NCI-H2196 treated with DMSO at 0.1 percent for 48 hours (cell line): ENCODE measurements around the gene DISP2.

Experiments
- DNase-seq: peaks from one replicate; lab custom pipeline; 2025; ENCODE audit not compliant: unreplicated experiment; lab: John Stamatoyannopoulos, UW

The DISP2 gene

DNA sequence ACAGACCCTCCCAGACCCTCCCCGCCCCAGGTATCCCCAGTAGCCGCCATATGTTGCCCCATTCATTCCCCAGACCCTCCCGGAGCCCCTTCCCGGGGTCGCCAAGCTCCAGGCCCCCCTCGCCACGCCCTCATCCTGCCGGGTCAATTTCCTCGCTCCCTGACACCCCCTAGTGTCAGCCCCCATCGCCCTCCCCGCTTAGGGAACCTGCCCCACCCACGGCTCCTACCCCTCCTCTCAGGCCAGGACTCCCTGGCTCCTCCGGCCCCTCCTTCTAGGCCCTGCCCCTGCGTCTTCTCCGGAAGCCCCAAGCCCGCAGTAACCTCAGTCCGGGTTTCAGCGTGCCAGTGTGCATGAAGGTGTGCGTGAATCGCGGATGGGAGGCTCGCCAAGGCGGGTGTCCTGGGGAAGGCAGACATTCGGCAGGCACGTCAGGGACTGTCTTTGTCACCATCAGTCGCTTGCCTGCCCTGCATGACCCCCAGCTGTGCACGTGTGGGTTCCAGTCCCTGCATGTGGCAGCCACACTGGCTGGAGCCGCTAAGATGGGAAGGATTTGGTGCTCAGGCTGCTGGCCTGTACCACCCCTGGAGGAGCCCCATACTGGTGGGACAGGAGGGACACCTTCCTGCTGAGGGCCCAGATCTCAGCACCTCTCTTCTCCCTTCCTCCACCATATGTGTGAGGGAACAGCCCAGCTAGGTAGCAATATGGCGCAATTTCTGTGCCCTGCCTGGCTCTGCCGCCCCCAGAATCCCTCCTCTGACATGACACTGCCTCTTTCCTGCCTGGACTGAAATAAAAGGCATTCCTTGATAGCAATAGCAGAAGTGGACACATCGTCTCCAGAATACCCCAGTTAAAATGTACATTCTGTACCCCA, 693 bp downstream of the DISP2 start:
- DNase-seq, result no peak

DNA sequence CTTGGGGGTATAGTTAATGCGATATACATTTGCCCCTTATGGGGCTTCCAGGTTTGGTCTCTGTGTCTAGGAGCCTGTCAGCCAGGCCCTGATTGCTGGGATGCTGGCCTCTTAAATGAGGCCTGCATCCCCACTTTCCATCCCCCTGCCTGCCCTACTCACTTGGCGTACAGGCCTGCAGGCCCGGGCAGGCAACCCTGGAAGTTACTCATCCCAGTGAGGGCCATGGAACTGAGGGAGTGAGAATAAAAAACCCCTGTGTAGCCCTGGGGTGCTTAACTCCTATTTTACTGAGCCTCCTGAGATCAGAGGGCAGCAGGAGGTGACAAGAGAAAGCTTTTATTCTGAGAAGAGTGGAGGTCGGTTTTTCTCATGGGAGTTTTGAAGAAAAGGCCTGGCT, 2.0 kb downstream of the DISP2 start:
- no peak for DNase-seq

DNA sequence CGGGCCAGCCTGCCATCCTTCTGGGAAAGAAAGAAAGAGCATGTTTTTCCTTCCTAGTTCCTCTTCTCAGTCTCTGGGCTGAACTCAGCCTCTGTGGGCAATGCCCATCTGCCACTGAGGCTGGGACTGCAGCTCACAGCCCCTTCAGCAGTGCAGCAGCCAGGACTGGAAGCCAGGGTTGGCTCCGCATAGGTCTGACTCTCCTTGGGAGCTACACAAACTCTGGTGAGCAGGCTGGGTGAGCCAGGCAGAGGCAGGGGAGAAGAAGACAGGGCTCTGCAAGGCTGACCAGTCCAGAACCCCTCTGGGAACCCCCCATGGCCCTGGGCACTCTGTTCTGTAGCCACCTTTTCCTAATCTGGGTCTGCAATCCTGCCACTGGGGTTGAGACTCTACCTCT, 3.6 kb downstream of the DISP2 start:
- DNase-seq, result no peak

DNA sequence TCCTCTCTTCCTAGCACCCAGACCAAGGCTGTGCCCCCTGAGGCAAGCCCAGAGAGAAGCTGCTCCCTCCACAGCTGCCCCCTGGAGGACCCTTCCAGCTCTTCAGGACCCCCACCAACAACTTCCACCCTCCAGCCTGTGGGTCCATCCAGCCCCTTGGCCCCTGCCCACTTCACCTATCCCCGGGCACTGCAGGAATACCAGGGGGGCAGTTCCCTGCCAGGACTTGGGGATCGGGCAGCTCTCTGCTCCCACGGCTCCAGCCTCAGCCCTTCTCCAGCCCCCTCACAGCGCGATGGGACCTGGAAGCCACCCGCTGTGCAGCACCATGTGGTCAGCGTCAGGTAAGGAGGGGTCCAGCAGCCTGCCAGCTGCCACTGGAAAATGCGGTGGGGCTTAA, 5.6 kb downstream of the DISP2 start:
- DNase-seq, result no peak

DNA sequence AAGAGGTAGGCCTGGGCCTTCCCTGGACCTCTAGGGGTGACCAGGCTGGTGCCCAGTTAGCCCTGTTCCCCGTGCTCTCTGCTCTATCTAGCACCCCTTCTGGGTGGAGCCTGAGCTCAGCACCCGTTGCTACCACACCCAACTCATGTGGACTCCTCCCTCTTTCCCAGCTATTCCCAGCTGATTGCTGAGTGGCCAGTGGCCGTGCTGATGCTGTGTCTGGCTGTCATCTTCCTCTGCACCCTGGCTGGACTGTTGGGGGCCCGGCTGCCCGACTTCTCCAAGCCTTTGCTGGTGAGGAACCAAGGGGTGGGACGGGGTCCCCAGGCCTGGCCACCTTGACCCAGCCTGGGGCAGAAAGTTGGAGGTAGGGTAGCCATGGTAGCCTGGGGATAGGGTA, 6.2 kb downstream of the DISP2 start:
- DNase-seq, result no peak

DNA sequence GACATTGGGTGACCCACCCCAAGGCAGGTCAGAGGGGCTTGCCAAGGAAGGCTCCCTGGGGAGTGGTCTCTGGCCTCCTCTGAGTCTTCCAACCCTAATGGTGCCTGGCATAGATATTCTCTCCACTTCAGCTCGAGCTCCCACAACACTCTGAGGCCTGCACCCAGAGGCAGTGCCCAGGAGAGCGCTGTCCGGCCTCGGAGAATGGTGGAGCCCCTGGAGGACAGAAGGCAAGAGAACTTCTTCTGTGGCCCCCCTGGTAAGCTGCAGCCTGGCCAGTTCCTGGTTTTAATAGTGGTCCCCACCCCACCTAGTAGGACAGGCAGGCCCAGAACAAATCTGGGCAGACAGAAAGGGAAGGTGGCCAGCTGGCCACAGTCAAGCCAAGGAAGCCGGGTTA, 7.0 kb downstream of the DISP2 start:
- DNase-seq, result no peak

DNA sequence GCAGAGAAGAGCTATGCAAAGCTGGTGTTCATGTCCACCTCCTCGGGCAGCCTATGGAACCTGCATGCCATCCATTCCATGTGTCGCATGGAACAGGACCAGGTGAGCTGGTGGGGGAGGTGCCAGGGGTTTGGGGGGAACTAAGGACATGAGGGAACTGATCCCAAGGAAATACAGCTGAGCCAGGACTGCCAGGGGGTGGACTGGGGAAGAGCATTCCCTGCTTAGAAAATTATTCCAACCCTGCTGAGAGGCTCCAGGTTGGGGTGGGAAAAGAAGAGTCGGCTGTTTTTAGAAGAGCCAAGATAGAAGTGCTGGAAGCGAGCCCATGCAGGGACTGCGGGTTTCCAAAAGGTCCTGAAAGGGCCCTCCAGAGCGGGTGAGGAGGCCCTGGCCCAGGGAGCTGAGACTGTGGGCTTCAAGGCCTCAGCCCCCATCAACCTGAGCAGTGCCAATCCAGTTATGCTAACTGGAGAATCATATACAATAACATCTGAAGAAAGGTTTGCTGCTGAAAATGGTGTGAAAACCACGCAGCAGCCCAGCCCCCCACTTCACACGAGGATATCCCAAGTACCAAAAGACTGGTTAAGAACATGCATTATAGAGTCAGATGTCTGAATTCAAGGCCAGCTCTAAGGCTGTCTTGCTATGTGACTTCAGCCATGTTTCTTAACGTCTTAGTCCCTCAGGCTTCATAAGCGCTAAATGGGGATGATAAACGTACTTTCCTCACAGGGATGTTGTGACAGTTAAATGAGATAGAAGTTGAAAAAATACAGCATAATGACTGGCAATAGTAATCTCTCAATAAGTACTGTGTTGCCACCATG, 7.8 kb downstream of the DISP2 start:
- no peak for DNase-seq

DNA sequence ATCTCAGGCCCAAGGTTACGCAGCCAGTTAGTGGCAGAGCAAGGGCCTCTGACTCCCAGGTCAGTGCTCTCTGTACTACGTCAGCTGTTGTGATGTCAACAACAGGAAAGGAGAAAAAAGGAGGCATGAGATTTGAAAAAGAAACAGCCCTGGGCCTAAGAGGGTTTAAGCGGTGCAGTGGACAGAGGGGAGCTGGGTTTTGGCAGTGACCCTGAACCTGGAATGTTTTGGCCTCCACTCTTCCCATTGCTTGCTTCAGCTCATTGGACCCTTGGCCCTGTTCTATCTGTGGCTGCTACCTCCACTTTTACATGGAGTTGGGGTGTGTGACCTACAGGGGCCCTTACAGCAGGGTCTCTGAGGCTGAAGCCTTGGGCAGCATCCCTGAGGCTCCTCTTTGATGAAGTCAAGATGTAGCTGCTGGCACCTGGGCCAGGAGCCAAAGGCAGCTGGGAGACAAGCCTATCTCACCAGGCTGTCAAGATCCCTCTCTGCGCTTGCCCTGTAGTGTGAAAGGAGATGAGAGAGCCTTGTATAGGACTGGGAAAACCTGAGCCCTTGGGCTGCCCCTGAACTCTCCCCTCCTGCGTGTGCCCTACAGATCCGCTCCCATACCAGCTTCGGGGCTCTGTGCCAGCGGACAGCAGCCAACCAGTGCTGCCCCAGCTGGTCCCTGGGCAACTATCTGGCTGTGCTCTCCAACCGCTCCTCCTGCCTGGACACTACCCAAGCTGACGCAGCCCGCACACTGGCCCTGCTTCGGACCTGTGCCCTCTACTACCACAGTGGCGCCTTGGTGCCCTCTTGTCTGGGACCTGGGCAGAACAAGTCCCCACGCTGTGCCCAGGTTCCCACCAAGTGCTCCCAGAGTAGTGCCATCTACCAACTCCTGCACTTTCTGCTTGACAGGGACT, 8.7 kb downstream of the DISP2 start:
- DNase-seq, result peak; percentile 39

DNA sequence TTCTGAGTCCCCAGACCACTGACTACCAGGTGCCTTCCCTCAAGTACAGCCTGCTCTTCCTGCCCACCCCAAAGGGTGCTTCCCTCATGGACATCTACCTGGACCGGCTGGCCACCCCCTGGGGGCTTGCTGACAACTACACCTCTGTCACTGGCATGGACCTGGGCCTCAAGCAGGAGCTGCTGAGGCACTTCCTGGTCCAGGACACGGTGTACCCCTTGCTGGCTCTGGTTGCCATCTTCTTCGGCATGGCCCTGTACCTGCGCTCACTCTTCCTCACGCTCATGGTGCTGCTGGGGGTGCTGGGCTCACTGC, 9.3 kb downstream of the DISP2 start:
- DNase-seq, result no peak

DNA sequence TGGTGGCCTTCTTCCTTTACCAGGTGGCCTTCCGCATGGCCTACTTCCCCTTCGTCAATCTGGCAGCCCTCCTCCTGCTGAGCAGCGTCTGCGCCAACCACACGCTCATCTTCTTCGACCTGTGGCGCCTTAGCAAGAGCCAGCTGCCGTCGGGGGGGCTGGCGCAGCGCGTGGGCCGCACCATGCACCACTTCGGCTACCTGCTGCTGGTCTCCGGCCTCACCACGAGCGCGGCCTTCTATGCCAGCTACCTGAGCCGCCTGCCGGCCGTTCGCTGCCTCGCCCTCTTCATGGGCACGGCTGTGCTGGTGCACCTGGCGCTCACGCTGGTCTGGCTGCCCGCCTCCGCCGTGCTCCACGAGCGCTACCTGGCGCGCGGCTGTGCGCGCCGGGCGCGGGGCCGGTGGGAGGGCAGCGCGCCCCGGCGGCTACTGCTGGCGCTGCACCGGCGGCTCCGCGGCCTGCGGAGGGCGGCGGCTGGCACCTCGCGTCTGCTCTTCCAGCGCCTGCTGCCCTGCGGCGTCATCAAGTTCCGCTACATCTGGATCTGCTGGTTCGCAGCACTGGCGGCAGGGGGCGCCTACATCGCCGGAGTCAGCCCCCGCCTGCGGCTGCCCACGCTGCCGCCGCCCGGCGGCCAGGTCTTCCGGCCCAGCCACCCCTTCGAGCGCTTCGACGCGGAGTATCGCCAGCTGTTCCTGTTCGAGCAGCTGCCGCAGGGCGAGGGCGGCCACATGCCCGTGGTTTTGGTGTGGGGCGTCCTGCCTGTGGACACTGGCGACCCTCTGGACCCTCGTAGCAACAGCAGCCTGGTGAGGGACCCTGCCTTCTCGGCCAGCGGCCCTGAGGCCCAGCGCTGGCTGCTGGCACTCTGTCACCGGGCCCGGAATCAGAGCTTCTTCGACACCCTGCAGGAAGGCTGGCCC, 9.9 kb downstream of the DISP2 start:
- no peak for DNase-seq

DNA sequence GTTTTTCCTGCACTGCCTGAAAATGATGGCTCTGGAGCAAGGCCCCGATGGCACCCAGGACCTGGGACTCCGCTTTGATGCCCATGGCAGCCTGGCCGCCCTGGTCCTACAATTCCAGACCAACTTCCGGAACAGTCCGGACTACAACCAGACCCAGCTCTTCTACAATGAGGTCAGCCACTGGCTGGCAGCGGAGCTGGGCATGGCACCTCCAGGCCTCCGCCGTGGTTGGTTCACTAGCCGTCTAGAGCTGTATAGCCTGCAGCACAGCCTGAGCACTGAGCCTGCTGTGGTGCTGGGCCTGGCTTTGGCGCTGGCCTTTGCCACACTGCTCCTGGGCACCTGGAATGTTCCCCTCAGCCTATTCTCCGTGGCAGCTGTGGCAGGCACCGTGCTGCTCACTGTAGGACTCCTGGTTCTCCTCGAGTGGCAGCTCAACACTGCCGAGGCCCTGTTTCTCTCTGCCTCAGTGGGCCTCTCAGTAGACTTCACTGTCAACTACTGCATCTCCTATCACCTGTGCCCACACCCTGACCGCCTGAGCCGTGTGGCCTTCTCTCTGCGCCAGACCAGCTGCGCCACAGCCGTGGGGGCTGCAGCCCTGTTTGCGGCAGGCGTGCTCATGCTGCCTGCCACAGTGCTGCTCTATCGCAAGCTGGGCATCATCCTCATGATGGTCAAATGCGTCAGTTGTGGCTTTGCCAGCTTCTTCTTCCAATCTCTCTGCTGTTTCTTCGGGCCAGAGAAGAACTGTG, 10.9 kb downstream of the DISP2 start:
- no peak for DNase-seq

DNA sequence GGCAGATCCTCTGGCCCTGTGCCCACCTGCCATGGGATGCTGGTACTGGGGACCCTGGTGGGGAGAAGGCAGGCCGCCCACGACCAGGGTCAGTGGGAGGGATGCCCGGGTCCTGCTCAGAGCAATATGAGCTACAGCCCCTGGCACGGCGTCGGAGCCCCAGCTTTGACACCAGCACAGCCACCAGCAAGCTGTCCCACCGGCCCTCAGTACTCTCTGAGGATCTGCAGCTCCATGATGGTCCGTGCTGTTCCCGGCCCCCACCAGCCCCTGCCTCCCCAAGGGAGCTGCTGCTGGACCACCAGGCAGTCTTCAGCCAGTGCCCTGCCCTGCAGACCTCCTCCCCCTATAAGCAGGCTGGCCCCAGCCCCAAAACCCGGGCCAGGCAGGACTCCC, 11.5 kb downstream of the DISP2 start:
- no peak for DNase-seq

DNA sequence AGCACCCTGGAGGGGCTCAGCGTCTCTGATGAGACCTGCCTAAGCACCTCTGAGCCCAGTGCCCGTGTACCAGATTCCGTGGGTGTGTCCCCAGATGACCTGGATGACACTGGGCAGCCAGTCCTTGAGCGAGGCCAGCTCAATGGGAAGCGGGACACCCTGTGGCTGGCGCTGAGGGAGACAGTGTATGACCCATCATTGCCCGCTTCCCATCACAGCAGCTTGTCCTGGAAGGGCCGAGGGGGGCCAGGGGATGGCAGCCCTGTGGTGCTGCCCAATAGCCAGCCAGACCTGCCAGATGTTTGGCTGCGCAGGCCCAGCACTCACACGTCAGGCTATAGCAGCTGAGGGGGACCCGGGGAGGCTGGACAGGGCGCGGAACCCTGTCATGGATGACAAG, 12.0 kb downstream of the DISP2 start:
- no peak for DNase-seq

DNA sequence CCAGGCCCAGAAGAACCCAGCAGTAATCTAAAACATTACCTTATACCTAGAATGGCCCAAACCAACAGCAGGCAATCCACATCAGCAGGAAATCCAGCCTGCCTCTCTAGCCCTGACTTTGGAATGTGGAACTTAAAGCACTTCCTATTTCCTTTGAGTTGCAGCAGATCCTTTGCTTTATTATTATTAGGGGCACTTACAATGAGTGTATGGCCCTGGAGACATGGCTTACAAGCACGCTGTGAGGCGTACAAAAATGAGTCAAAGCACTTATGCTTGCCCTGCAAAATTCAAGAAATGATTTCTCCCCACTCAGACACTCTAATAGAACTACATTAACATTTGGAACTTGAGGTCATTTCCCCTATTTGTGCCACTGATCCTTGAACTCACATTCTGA, 15.0 kb downstream of the DISP2 start:
- DNase-seq, result no peak

DNA sequence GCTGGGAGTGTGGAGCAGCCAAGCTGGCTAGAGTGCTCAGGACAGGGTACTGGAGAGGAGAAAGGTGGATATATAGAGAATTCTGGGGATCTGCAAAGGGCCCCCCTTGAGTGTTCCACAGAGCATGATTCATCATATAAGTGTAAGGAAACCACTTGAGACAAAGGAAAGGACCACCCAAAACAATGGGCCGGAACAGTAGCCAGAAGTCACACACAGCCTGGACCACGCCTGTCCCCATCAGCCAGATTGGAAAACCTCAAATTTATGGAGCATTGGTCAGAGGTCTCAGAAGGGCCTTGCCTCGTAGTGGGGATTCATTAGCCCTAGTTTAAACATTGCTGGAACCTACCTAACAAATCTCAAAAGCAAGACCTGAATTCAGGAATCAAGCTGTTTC, 19.6 kb downstream of the DISP2 start:
- no peak for DNase-seq

DNA sequence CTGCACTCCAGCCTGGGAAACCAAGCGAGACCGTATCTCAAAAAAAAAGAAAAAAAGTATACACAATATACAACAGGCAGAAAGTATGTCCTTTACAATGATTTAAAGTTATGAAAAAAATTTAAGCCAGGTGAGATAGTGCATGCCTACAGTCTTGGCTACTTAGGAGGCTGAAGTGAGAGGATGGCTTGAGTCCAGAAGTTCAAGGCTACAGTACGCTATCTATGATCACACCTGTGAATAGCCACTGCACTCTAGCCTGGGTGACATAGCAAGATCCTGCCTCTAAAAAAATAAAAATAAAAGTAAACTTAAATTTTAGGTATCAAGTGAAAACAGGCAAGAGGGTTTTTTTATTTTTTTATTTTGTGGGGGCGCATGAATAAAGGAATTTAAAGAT, 21.4 kb downstream of the DISP2 start:
- no peak for DNase-seq

DNA sequence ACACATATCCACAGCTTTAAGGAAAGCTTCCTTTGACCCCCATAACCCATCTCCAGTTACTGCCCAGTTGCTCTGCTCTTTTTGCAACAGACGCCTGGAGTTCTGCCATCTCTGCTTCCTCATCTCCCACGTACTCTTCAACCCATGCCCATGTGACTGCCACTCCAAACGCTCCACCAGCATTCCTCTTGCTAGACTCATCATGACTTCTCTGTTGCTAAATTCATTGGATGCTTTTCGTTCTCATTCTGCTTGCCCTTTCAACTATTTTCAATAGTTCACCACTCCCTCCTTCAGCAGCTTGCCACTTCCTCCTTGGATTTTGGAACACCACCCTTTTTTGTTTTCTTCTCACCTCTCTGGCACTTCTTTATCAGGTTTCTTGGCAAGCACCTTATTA, 21.8 kb downstream of the DISP2 start:
- DNase-seq, result peak; percentile 36

DNA sequence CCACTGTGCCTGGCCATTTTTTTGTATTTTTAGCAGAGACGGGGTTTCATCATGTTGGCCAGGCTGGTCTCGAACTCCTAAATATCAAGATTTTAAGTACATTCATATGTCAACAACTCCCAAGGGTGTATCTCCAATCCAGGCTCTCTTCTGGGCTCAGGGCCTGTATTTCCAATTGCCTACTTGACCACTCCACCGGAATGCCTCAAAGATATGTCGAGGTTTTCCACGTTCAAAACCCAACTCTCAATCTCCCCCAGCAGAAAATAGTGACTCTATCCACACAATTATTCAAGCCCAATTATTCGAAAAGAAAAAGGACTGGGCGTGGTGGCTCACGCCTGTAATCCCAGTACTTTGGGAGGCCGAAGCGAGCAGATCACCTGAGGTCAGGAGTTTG, 22.6 kb downstream of the DISP2 start:
- no peak for DNase-seq

DNA sequence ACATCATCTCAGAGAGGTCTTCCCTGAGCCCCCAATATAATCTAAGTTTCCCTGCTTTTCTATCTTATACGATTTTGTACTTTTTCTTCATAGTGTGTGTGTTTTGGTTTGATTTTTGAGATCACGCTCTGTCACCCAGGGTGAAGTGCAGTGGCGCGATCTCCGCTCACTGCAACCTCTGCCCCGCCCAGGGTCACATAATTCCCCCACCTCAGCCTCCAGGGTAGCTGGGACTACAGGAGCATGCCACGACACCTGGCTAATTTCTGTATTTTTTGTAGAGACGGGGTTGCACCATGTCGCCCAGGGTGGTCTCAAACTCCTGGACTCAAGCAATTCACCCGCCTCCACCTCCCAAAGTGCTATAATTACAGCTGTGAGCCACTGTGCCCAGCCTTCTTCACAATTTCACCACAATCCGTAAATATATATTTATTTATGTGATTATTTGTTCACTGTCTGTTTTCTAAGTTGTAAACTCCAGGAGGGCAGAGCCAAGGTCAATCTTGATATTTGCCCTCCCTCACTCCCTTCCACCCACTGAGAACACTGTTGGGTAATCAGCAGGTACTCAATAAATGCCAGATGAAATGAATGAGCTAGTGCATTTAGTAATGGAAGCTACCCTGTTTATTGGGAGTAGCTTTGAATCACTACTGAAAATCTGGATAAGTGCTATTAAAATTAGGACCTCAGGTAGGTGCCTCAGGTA, 24.0 kb downstream of the DISP2 start:
- no peak for DNase-seq
